LoVo (cell line): Measurements from ENCODE around the gene NKIRAS1.
"Not testable (repeated sequence)": the region's sequence is repeated elsewhere in the genome, so short reads cannot be mapped to it uniquely, and the experiment has no call there.

Source experiments
- DNase-seq: peaks from one replicate; pipeline ENCODE4 v3.0.0-alpha.2; 2016; ENCODE audit warnings: low spot score

NKIRAS1 gene

DNA sequence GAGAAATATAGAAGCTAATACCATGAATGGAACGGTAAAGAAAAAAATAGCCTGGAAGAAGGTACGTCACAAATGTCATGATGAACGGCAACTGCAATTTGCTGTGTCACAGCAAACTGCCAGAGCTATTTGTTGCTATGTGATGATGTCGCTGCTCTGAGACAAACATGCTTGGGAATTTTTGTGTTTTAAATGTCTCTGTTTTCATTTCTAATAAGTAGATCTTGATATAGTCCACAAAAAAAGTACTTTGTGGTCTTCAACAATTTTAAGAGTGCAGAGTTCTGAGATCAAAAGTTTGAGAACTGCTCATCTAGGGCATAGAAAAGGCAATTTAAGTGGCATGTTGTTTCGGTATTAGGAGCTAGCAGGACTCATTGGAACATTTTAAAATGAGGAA, 24.0 kb upstream of the NKIRAS1 start:
- DNase-seq: no peak

DNA sequence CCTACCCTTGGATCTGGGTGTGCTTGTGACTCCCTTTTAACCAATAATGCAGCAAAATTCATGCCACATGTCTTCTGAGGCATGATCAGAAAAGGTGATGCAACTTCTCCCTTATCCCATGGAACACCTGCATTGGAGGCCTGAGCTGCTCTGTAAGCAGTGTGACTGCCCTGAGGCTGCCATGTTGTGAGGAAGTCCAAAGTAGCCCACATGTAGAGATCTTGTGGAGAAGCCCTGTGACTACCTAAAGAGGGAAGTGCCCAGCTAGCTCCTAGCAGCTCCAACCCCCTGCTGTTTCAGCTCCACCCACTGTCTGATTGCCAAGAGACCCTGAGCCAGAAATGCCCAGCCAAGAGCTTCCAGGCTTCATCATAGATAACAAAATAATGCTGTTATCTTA, 21.9 kb upstream of the NKIRAS1 start:
- no peak for DNase-seq

DNA sequence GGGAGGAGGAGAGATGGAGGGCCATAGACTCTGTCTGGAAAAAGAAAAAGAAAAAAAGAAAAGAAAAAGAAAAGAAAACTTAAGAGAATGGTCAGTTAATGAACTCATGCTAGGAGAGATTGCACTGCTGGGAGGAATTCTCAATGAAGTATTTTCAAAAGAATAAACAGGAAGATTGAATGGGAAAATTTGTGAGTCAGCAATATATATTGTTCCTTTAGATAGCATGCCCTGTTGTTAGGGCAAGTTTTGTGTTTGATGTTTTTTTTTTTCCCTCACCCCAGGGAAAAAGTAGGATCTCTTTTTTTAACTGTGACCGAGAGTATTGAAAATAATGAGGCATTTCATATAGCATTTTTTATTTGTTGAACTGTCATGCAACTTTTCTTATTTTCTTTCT, 20.5 kb upstream of the NKIRAS1 start:
- DNase-seq: no peak

DNA sequence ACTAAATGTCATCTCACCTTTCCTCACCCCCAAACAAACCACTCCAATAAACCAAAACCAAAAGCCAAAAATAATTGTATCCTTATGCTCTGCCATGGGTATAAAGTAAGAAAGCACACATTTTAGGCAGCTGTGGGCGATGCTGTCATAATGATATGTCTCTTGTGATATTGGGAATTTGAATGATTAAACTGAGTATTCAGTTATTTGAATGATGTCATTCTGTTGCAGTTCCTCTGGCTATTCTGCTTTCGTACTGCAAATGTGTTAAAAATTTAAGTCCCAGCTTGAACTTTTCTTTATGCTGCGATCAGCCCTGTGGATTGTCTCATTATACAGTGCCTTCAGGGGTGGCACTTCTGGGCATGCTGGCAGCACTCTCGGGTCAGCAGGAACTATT, 17.5 kb upstream of the NKIRAS1 start:
- DNase-seq: no peak

DNA sequence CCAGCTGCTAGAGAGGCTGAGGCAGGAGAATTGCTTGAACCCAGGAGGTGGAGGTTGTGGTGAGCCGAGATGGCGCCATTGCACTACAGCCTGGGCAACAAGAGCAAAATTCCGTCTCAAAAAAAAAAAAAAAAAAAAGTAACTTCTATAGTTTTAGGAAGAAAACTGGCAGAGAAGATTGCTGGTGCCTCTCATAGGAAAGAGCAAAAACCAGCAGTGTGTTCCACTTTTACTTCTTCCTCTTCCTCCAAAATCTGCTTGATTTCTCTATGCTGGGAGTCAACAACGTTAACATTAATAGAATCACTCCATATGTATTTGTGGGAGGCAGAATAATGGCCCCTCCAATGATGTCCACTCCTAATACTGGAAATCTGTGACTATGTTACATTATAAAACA, 15.8 kb upstream of the NKIRAS1 start:
- DNase-seq: no peak

DNA sequence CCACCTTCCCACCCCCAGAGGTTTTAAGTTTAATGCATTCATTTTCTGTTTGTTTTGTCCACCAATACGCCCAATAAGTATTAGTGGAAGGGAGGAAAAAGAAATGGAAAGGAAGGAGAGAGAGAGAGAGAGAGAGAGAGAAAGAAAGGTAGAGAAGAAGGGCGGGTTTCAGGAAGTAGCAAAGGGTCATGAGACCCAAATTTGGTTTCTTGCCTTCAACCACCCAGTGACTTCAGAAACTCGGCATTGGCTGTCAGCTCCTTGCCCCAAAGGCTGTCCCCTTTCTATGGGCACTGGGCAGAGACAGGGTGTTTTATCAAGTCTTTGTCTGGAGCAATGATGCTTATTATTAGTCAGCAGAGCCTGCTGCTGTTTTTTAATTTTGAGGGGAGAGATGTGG, 14.8 kb upstream of the NKIRAS1 start:
- no peak for DNase-seq

DNA sequence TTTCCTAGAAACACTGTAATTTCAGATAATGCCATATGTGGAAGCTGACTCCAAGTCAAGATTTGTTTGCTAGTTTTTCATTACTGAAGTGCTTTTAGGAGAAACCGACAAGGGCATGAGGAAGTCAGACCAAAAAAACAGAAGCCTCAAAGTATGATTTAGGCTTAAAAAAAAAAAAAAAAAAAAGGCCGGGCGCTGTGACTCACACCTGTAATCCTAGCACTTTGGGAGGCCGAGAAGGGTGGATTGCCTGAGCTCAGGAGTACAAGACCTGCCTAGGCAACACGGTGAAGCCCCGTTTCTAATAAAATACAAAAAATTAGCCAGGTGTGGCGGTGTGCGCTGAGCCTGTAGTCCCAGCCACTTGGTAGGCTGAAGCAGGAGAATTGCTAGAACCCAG, 11.7 kb upstream of the NKIRAS1 start:
- DNase-seq: peak; percentile 54

DNA sequence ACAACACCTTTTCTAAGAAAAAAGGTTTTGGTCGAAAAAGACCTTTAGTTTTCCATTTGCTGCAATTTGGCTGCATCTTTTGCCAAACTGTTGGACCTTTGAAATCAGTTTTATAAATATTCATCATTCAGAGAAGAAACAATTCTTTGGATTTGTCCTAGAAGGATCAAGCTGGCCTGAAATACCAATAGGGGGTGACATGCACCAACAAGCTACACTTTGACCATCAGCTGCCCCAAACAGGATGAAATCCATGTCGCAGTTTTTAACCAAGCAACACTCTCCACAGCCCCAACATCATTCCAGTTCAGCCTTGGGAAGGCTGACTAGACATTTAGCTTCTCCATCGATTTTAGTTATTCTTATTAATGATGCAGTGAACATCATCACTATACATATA, 9.9 kb upstream of the NKIRAS1 start:
- no peak for DNase-seq

DNA sequence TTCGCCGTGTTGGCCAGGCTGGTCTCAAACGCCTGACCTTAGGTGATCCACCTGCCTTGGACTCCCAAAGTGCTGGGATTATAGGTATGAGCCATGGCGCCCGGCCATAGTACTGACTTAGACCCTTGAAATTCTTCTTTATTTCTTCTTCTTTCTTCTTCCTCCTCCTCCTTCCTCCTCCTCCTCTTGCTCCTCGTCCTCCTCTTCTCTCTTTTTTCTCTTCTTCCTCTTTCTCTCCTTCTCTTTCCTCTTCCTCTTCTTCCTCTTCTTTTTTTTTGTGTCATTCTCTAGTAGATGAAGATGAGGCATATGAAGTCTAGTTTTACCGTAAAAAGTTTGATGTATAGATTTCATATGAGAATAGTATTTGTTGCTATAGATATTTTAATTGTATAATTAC, 9.5 kb upstream of the NKIRAS1 start:
- DNase-seq: no peak

DNA sequence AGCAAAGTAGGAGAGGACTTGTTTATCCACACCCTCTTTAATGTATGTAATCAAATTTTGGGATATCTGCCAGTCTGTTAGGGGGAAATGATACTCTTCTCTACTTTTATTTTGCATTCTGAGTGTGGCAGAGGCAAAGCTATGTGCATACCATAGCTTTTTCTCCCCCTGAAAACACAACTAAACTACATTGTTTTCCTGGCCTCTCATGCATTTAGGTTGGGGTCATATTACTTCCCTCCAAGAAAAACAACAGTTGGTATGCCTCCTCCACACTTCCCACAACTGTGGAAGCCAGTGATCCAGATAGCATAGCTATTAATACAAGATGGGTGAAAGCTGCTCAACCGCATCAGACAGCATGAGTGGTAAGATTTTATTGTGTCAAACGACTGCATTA, 7.0 kb upstream of the NKIRAS1 start:
- DNase-seq: no peak

DNA sequence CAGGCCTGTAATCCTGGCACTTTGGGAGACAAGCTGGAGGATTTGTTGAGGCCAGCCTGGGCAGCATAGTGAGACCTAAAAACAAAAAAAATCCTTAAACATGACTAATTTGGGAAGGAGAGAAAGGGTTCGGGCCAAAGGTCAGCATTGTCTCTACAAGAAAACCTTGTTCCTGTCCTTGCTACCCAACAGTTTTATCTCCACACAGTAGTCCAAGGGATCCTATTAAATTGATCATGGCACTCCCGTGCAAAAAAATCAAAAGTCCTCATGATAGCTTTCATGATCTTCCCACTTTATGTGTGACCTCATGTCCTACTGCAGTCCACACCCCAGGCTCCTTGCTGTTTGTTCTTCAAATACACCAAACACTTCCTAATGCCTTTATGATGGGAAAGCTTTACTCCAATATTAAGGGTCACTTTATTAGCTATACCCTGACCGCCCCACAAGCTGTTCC, 4.3 kb upstream of the NKIRAS1 start:
- no peak for DNase-seq

DNA sequence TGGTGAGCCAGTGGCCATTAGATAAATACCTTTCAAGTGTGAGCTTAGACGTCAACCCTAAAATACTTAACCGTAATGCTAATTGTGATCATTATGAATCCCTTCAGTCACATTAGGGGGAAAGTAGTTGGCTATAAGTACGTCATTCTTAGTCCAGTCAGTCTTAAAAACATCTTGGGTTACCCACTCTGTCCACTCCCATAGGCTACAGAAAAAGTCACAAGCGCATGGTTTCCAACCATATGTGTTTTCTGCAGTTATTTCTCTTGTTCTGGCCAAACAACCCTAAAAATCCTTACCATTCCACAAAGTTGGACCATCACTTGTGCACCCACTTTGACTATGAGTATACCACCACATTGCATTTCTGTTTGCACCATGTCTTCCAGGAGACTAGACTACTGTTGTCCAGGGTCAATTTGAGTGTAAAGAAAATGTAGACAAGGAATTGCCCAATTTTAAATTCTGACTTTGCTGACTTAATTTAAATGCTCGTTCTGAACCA, 3.4 kb upstream of the NKIRAS1 start:
- DNase-seq: no peak

DNA sequence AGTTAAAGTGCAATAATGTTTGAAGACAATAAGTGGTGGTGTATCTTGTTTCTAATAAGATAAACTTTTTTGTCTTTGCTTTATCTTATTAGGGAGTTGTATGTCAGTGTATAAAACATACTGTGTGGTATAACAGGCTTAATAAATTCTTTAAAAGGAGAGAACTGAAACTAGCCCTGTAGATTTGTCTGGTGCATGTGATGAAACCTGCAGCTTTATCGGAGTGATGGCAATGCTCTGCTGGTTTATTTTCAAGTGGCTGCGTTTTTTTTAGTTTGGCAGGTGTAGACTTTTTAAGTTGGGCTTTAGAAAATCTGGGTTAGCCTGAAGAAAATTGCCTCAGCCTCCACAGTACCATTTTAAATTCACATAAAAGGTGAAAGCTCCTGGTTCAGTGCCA, 2.8 kb upstream of the NKIRAS1 start:
- no peak for DNase-seq

DNA sequence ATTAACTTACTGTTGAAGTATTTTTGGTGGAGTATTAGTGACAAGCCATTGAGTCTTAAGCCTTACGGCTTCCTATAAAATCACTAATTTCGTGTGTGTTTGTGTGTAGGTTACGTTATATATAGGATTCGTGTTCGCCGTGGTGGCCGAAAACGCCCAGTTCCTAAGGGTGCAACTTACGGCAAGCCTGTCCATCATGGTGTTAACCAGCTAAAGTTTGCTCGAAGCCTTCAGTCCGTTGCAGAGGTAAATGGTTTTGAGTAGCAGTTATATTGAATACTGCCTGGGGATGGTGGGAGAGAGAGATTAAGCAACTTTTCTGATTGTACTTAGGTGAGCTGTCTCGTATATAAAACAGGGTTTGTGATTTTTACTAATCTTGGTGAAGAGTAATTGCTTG, 1.5 kb upstream of the NKIRAS1 start:
- DNase-seq: not testable (repeated sequence)

DNA sequence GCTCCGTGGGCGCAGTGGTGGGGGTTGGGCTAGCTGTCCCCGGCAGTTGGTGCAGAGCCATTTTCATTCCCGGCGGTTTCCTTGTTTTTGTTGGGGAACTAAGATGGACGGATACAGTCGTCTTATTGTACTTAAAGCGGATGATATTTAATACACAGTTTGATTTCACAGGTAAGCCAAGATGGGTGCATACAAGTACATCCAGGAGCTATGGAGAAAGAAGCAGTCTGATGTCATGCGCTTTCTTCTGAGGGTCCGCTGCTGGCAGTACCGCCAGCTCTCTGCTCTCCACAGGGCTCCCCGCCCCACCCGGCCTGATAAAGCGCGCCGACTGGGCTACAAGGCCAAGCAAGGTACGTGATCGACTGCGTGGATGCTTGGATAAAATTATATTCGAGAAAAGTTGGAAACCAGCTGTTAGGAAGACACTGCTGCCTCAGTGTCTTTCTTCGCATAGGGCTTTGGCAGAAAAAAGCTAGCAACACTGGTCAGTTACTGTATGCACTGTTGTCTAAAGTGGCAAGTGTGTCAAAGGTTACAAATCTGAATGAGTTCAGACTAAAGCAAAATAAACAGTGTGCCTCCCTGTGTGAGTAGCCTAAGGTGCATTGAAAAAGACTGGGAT, 1.0 kb upstream of the NKIRAS1 start:
- peak; percentile 69 for DNase-seq

DNA sequence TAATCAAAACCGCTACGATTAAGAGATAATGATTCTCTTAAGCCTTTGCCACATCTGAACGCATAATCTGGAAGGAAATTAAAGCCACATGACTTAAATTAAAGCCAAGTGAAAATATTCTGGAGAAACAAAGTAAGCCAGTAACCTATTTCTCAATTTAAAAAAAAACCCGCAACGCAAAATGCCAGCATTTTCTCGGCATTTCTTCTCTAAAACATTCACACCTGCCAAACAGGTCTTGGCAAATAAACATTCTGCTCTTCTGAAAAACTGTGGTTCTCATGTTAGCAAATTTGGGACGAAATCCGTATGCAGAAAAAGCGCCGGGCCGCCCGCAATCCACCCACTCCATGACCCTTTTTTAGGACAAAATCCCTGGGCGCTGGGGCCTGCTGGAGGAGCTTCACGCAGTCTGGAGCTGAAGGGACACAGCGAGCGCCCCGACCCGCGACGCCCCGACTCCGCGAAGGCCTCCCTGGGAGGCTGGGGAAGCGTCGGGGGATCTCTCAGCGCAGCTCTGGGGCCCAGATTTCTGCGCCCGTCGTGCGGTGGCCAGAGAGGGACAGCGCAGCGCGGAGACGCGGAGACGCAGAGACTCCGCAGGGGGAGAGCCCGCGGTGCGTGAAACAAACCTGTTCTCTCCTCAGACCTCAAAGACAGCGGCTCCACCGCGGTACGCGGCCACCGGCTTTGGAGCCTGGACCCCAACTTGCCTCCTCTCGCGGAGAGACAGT, 471 bp downstream of the NKIRAS1 start:
- no peak for DNase-seq

DNA sequence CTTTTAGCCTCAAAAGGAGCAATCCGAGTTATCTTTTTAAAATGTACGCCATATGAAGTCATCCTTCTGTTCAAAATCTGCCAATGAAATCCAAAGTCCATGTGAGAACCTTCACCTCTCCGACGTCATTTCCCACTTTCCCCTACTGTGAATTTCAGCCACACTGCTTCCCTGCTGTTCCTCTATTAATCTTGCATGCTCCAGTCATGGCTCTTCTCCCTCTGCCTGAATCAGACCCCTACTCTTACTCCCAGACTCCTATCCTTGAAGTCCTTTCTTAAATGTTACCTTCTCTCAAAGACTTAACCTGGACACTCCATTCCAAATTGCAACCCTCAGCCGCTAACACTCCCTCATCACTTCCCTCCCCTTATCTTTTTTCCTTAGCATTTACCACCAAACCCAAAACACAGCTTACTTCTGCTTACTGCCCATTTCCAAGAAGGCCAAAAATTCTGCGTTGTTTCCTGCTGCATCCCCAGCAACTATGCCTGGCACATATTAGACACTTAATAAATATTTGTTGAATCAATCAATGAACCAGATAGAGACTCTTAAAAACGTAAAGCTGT, 1.2 kb downstream of the NKIRAS1 start:
- no peak for DNase-seq

DNA sequence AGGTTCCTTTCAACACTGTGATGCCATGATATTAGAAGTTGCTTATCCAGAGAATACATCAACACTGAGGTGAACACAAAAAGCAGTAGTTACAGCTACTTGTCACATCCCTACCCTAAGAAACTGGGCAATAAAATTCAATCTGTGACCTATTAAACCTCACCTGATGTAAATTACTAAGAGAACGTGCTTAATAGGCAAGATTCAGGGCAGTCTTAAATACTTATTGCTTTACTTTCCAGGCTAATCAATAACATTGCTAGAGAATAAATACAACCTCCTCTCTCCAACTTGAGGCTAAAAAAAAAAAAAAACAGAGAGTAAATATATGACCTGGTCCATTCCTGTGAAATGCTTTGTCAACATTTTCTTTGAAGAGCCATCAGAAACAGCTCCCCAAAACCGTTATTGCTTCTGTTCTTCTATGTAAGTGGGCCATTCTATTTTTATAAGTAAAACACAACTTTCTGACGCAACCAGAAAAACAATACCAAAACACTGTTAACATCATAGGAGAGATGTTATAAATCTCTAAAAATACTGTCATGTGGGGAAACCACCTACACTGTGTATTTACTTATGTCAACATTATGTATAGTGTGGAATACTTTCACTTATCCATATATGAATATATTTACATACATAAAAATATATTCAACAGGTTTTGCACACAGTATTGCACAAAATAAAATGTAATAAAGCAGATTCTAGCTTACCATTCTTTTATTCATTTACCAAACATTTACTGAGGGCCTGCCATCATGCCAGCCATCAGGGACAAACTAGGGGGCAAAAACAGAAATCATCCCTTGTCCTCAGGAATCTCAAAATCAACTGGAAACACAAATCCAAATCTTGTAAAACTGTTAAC, 2.7 kb downstream of the NKIRAS1 start:
- no peak for DNase-seq

DNA sequence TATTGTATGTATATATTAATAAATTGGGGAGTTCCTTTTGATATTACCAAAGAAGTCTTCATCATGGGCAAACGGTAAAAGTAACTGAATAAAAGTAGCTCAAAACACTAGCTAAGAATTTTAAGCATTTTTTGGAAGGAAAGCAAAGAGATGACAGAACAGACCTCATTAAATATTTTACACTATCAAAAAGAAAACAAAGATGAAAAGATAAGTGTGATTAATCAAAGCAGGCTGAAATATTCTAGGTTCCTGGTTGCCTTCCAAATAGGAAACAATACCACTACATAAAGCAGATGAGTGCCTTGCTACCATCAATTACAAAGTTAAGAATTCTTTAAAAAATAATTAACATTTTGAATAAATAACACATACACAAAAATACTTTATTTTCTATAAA, 3.6 kb downstream of the NKIRAS1 start:
- DNase-seq: no peak

DNA sequence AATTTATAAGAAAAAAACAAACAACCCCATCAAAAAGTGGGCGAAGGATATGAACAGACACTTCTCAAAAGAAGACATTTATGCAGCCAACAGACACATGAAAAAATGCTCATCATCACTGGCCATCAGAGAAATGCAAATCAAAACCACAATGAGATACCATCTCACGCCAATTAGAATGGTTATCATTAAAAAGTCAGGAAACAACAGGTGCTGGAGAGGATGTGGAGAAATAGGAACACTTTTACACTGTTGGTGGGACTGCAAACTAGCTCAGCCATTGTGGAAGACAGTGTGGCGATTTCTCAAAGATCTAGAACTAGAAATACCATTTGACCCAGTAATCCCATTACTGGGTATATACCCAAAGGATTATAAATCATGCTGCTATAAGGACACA, 4.5 kb downstream of the NKIRAS1 start:
- not testable (repeated sequence) for DNase-seq

DNA sequence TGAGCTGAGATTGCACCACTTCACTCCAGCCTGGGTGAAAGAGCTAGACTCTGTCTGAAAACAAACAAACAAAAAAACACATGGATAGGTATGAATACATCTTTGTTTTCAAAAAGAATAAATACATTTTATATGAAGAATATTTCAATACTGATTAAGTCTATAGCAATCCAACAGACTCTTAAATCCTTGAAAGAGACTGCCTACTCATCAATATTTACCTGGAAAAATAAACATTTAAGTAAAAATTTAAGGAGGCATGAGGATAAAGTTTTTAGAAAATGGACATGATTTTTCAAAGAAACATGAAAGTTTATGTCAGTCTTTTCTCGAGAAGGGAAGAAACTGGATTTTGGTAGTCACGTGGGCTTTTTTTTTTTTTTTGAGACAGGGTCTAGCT, 5.4 kb downstream of the NKIRAS1 start:
- no peak for DNase-seq

DNA sequence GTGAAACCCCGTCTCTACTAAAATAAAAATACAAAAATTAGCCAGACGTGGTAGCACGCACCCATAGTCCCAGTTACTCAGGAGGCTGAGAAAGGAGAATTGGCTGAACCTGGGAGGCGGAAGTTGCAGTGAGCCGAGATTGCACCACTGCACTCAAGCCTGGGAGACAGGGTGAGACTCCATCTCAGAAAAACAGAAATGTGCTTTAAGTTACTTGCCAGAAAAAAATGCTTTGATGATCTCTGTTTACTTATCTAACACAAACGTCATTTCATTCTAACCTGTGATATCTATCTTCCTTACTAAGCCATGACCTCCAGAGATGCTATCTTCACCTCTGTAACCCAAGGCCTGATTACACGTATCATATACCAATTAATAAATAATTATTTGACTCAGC, 7.4 kb downstream of the NKIRAS1 start:
- no peak for DNase-seq

DNA sequence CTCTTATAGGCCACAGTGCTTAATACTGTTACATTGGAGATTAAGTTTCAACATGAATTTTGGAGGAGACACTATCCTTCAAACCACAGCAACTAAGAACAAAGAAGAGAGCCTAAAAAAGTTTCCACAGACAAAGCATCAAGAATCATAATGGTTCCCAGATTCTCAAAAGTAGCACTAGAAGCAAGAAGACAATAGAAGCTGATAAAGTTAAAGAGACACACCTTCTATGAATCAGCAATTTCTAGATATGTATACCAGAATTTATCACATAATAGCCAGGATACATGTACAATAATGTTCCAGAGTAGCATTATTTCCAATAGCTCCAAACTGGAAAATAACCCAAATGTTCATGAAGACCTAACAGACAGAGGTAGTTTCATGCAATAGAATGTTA, 12.2 kb downstream of the NKIRAS1 start:
- no peak for DNase-seq
